Activated CD8-positive, alpha-beta memory T cell treated with anti-CD3 and anti-CD28 coated beads, Interleukin-2, amount 10 ng/mL, durations not matched to agents 7 days and 5 days (primary cell): ENCODE data around the gene SP110. TPM values are rescaled to one million over a fixed set of nuclear protein-coding genes. Genes with fewer than 3 reads are reported as not detected.
"Not testable (repeated sequence)": the region's sequence is repeated elsewhere in the genome, so short reads cannot be mapped to it uniquely, and the experiment has no call there.

ENCODE experiments used
- ATAC-seq: fragments of 150-1000 bp; cut with Tn5 transposase; one replicate; pipeline ENCODE4 v1.10.0; 2021; ENCODE audit warnings: moderate library complexity
- CTCF ChIA-PET: fragments of 350-600 bp; sonication (Branson Sonifier 250); formaldehyde crosslinking; loops from one replicate; lab custom pipeline; 2021; ENCODE audit warnings: antibody characterized with exemption; lab: Charles Lee
- DNase-seq: peaks from one replicate; pipeline ENCODE4 v3.0.0-alpha.2; 2020
- H3K27ac Mint-ChIP-seq: one replicate; pipeline ENCODE4 v1.8.0; 2021; ENCODE audit warnings: mild to moderate bottlenecking, mixed read lengths
- H3K27me3 Mint-ChIP-seq: one replicate; pipeline ENCODE4 v1.8.0; 2021; ENCODE audit warnings: mixed read lengths
- H3K36me3 Mint-ChIP-seq: one replicate; pipeline ENCODE4 v1.8.0; 2021; ENCODE audit warnings: mild to moderate bottlenecking, mixed read lengths
- H3K4me1 Mint-ChIP-seq: one replicate; pipeline ENCODE4 v1.8.0; 2021; ENCODE audit warnings: mixed read lengths
- H3K4me3 Mint-ChIP-seq: one replicate; pipeline ENCODE4 v1.8.0; 2021; ENCODE audit warnings: mild to moderate bottlenecking, moderate library complexity, mixed read lengths
- H3K9me3 Mint-ChIP-seq: one replicate; pipeline ENCODE4 v1.8.0; 2022; ENCODE audit warnings: low read depth, mixed read lengths
- total RNA-seq, 2 experiments: library from RNA; stranded (reverse); gene quantifications; one replicate each; pipeline ENCODE4 v1.2.3, GENCODE V29; 2021

SP110 gene
- total RNA-seq, 2 experiments from 2014 or later = 111 to 148 TPM

DNA sequence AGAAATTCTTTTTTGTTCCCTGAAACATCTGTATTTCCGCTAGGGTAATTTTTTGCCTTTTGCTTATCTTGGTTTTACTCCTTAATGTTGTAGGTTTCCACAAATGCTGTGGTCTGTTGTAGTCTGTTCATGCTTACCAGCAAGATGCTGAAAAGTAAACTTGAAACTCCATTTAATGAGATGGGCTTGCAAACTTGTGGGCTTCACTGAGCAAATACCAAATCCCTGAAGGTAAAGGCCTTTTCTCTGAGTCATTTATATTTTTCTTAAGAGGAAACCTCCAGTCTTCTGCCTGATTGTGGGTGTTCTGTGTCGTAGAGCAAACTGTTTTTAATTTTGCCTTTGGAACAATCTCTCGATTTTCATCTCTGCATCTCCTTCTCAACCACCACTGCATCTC, 15.1 kb upstream of the SP110 start:
- CTCF ChIA-PET = no interaction called here
- Mint-ChIP-seq H3K4me1 (peaks cover 56% of the 10 kb centered on the region), H3K9me3 (peaks cover 11% of the 10 kb centered on the region), H3K27me3 (no peaks in the 10 kb centered on the region), H3K4me3 (peak overlapping the region; percentile 50), H3K27ac (peak overlapping the region; percentile 79), H3K36me3 (peaks cover 79% of the 10 kb centered on the region)
- DNase-seq = no peak
- peak; percentile 72 for ATAC-seq

DNA sequence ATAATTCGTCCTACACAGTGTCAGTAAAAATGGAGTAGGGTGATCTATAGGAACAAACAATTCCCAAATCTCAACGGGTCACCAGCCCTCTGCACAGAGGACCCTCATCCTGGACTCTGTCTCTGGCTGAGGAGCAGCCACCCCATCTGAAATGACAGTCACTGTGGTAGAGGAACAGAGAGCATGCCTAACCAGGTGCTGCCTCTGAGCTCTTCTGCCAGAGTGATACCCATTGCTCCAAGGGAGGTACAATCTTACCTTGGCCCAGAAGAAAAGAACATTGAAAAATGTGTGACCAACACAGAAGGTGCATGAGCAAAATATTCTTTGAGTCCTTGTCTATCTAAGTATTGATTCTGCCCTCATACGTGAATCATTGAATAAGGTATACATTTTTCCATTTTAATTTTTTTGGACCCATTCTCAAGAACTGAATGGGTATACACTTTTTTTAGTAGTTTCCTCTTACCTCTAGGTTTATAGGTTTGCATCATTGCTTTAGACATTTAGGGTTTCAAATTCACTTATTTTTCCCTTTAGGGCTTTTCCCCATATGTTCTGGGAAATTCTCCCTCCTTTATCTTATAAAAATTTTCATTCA, 14.4 kb upstream of the SP110 start:
- peaks cover 80% of the 10 kb centered on the region for H3K36me3 Mint-ChIP-seq
- H3K9me3 Mint-ChIP-seq = peaks cover 12% of the 10 kb centered on the region
- CTCF ChIA-PET = no interaction called here
- no peaks in the 10 kb centered on the region for H3K27me3 Mint-ChIP-seq
- DNase-seq (no peak), ATAC-seq (peak; percentile 58)
- peak overlapping the region; percentile 73 for H3K27ac Mint-ChIP-seq
- H3K4me1 Mint-ChIP-seq = peaks cover 59% of the 10 kb centered on the region
- no peak overlapping the region for H3K4me3 Mint-ChIP-seq

DNA sequence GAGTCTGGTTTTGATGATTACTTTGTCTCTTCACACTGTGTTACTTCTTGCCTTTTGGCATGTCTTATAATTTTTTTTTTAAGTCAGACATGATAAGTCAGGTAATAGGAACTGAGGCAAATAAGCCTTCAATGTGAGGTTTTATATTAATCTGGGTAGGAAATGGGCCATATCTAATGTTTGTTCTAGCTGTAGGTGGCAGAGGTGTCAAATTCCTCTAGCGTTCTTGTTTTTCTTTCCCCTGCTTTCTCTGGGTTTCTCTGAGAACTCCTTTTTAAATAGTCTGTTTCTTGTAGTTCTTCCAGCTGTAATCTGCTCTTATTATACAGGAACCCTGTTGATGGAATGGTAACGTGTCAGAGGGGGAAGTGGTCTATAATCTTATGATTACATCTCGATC, 11.5 kb upstream of the SP110 start:
- Mint-ChIP-seq H3K36me3 (peaks cover 66% of the 10 kb centered on the region), H3K4me1 (peaks cover 69% of the 10 kb centered on the region), H3K27ac (peak overlapping the region; percentile 57), H3K27me3 (no peaks in the 10 kb centered on the region), H3K4me3 (peak overlapping the region; percentile 46), H3K9me3 (peaks cover 12% of the 10 kb centered on the region)
- ATAC-seq = no peak
- no peak for DNase-seq
- CTCF ChIA-PET = no interaction called here

DNA sequence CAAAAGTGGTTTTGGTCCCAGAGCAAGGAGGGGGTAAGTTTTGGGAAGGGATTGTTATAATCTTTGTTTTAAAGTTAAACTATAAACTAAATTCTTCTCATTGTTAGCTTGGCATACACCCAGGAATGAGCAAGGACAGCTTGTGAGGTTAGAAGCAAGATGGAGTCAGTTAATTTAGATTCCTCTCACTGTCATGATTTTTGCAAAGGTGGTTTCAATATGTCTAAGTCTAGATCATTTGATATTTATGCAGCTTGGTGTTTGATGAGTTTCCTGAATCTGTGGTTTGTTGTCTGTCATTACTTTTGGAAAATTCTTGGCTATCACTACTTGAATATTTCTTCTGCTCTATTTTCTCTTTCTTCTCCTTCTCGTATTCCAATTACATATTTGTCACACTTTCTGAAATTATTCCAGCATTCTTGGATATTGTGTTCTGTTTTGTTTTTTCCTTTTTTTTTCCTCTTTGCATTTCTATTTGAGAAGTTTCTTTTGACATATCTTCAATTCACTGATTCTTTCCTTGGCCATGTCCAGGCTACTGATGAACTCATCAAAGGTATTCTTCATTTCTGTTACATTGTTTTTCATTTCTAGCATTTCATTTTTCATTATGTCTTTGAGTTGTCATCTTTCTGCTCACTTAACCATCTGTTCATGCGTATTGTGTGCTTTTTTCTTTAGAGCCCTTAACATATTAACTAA, 10.9 kb upstream of the SP110 start:
- Mint-ChIP-seq H3K36me3 (peaks cover 62% of the 10 kb centered on the region), H3K27me3 (no peaks in the 10 kb centered on the region), H3K4me3 (peak overlapping the region; percentile 60), H3K4me1 (peaks cover 66% of the 10 kb centered on the region), H3K27ac (peak overlapping the region; percentile 57), H3K9me3 (peaks cover 12% of the 10 kb centered on the region)
- DNase-seq = no peak
- CTCF ChIA-PET = interaction anchor here (1.0 kb wide), 1 partner anchor 9 kb away, joined by 3 read pairs; no protein-coding TSS in a partner anchor
- no peak for ATAC-seq

- Mint-ChIP-seq H3K36me3 (peaks cover 59% of the 10 kb centered on the region), H3K4me3 (peak overlapping the region; percentile 60), H3K4me1 (peaks cover 66% of the 10 kb centered on the region), H3K9me3 (peaks cover 12% of the 10 kb centered on the region), H3K27ac (peak overlapping the region; percentile 53), H3K27me3 (no peaks in the 10 kb centered on the region)
- ATAC-seq (no peak), DNase-seq (no peak)
- CTCF ChIA-PET = interaction anchor here (1.0 kb wide), 1 partner anchor 9 kb away, joined by 3 read pairs; no protein-coding TSS in a partner anchor
These were observed 10.3 kb upstream of the SP110 start for GRCh38 chr2:230230087-230230486.

- Mint-ChIP-seq H3K36me3 (peaks cover 48% of the 10 kb centered on the region), H3K4me1 (peaks cover 75% of the 10 kb centered on the region), H3K4me3 (peak overlapping the region; percentile 92), H3K27me3 (no peaks in the 10 kb centered on the region), H3K27ac (peak overlapping the region; percentile 88), H3K9me3 (peaks cover 12% of the 10 kb centered on the region)
- CTCF ChIA-PET = interaction anchor here (1.1 to 1.8 kb wide), 4 partner anchors 8 to 487 kb away, joined by 3 to 6 read pairs (median 4); partner anchors contain the start of gene SP110
- no peak for DNase-seq
- no peak for ATAC-seq
These were observed 7.4 kb upstream of the SP110 start for GRCh38 chr2:230227216-230227615.

DNA sequence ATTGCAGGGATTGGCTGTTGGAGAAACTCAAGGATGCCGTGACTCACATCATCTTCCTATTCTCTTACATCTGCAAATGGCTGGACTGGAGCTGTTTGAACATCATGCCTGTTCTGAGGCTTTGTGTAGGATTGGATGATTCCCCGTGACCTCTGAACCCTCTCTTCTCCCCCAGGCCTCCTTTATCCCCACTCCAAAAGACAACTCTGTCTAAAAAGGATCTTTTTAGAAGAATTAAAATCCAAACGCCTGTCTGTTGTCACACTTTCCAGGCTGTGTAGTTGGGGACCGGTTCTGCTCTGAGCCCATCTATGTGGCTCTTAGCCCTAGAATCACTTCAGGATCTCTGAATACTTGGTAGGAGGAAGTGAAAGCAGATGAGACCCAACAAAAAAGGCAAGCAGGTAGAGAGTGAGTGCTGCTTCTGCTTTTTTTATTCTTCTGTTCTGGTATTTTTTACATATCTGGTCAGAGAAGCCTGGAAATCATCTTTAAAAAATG, 6.3 kb upstream of the SP110 start:
- ATAC-seq (peak; percentile 40), DNase-seq (peak; percentile 54)
- CTCF ChIA-PET = interaction anchor here (0.6 to 1.5 kb wide), 4 partner anchors 9 to 1168 kb away, joined by 3 to 7 read pairs (median 3); no protein-coding TSS in a partner anchor
- peaks cover 73% of the 10 kb centered on the region for H3K4me1 Mint-ChIP-seq
- peaks cover 9% of the 10 kb centered on the region for H3K9me3 Mint-ChIP-seq
- no peaks in the 10 kb centered on the region for H3K27me3 Mint-ChIP-seq
- peak overlapping the region; percentile 98 for H3K27ac Mint-ChIP-seq
- H3K36me3 Mint-ChIP-seq = peaks cover 39% of the 10 kb centered on the region
- H3K4me3 Mint-ChIP-seq = peak overlapping the region; percentile 92

DNA sequence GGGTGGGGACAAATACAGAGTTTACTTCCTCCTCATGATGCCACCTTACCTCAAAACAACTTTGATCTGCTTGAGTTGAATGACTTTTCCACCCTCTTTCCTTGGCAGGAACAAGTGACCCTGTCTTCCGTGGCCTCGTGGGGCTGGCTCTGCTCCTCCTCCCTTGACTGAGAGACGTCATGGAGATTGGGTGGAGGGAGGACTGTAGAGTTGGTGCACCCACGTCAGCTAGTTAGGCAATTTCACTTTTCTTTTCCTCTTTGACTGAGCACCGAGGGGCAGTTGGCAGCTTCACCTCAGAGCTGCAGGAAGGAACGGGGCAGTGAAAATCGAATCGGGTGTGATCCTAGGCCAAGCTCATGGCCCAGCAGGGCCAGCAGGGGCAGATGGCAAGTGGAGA, 5.7 kb upstream of the SP110 start, which contains the start of gene SP140:
Gene SP140, plus strand, starts transcription at position 251 of the 400 bp plus-strand sequence. Its CDS starts 109 bp downstream, at position 360.
- H3K27ac Mint-ChIP-seq = peak within 1 kb of the TSS; percentile 98
- peaks cover 68% of the 10 kb centered on the region for H3K4me1 Mint-ChIP-seq
- H3K27me3 Mint-ChIP-seq = no peaks in the 10 kb centered on the region
- ATAC-seq (peak; percentile 88), DNase-seq (peak; percentile 93)
- peak within 1 kb of the TSS; percentile 92 for H3K4me3 Mint-ChIP-seq
- peaks cover 33% of the 10 kb centered on the region for H3K36me3 Mint-ChIP-seq
- CTCF ChIA-PET = interaction anchor here (1.2 to 1.5 kb wide), 3 partner anchors 9 to 222 kb away, joined by 3 to 7 read pairs (median 3); no protein-coding TSS in a partner anchor
- H3K9me3 Mint-ChIP-seq = peaks cover 4% of the 10 kb centered on the region

DNA sequence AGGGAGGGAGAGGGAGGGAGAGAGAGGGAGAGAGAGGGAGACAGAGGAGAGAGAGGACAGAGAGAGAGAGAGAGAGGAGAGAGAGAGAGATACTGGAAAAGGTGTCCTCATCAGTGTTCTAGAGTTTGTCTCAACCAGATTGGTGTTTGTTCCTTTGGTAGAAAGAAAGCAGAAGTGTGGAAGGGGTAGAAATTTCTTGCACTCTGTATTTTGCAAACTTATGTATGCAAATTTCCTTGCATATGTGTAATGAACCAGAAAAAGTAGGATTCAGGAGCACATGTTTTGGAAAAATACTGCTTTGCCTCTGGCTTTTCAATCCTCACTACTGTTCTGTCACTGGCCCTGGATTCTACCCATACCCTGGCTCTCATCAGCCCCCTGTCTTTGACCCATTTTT, 4.7 kb upstream of the SP110 start:
- ATAC-seq = no peak
- Mint-ChIP-seq H3K27ac (peak overlapping the region; percentile 98), H3K9me3 (no peaks in the 10 kb centered on the region), H3K4me1 (peaks cover 66% of the 10 kb centered on the region), H3K4me3 (peak overlapping the region; percentile 92), H3K36me3 (peaks cover 31% of the 10 kb centered on the region), H3K27me3 (no peaks in the 10 kb centered on the region)
- CTCF ChIA-PET = interaction anchor here (1.1 kb wide), 1 partner anchor 97 kb away, joined by 3 read pairs; no protein-coding TSS in a partner anchor
- no peak for DNase-seq

- H3K36me3 Mint-ChIP-seq = peaks cover 31% of the 10 kb centered on the region
- H3K27ac Mint-ChIP-seq = peak overlapping the region; percentile 9
- ATAC-seq, H3K4me3 Mint-ChIP-seq, H3K27me3 Mint-ChIP-seq, H3K9me3 Mint-ChIP-seq, DNase-seq, CTCF ChIA-PET: not testable (repeated sequence)
- peaks cover 61% of the 10 kb centered on the region for H3K4me1 Mint-ChIP-seq
These were observed 3.0 kb upstream of the SP110 start for GRCh38 chr2:230222829-230223228.

GRCh38 chr2:230221493-230221892, 1.7 kb upstream of the SP110 start:
- H3K4me1 Mint-ChIP-seq = peaks cover 69% of the 10 kb centered on the region
- no peaks in the 10 kb centered on the region for H3K9me3 Mint-ChIP-seq
- DNase-seq (no peak), ATAC-seq (no peak)
- H3K27me3 Mint-ChIP-seq = no peaks in the 10 kb centered on the region
- H3K36me3 Mint-ChIP-seq = peaks cover 39% of the 10 kb centered on the region
- CTCF ChIA-PET = interaction anchor here (1.4 kb wide), 1 partner anchor 9 kb away, joined by 3 read pairs; no protein-coding TSS in a partner anchor
- H3K27ac Mint-ChIP-seq = peak overlapping the region; percentile 60
- H3K4me3 Mint-ChIP-seq = no peak overlapping the region

GRCh38 chr2:230220347-230220969, 674 bp upstream of the SP110 start:
- Mint-ChIP-seq H3K4me3 (peak overlapping the region; percentile 97), H3K4me1 (peaks cover 77% of the 10 kb centered on the region), H3K27me3 (no peaks in the 10 kb centered on the region), H3K27ac (peak overlapping the region; percentile 94), H3K36me3 (peaks cover 45% of the 10 kb centered on the region), H3K9me3 (no peaks in the 10 kb centered on the region)
- CTCF ChIA-PET = interaction anchor here (1.4 kb wide), 2 partner anchors 7 to 10 kb away, joined by 3 to 6 read pairs; no protein-coding TSS in a partner anchor
- ATAC-seq = no peak
- DNase-seq = no peak

- peaks cover 62% of the 10 kb centered on the region for H3K36me3 Mint-ChIP-seq
- DNase-seq = no peak
These were observed 1.4 kb downstream of the SP110 start for GRCh38 chr2:230218421-230218820.

More at GRCh38 chr2:230218421-230218820, 1.4 kb downstream of the SP110 start:
- CTCF ChIA-PET = interaction anchor here (1.0 kb wide), 1 partner anchor 384 kb away, joined by 3 read pairs; no protein-coding TSS in a partner anchor
- Mint-ChIP-seq H3K27me3 (no peaks in the 10 kb centered on the region), H3K9me3 (no peaks in the 10 kb centered on the region), H3K27ac (peak overlapping the region; percentile 61), H3K4me1 (peaks cover 71% of the 10 kb centered on the region), H3K4me3 (peak overlapping the region; percentile 97)
- ATAC-seq = no peak
